GM12878 (cell line): ENCODE data around the gene DNAH9. TPM values are rescaled to one million over a fixed set of nuclear protein-coding genes. Genes with fewer than 3 reads are reported as not detected.

Source experiments
- ATAC-seq: fragments of 200-7000 bp; cut with Tn5 transposase; 3 replicates; pipeline ENCODE4 v1.9.1; 2020; ENCODE audit warnings: mild to moderate bottlenecking, moderate library complexity
- BruUV-seq: library from RNA; stranded (reverse); fragments of 400-500 nt; replicated peaks from 2 replicates; lab custom pipeline; 2021; lab: Mats Ljungman, UMichigan
- CTCF ChIA-PET: fragments of 300-600 bp; sonication (Branson Sonifier 250); formaldehyde crosslinking; extraction: SDS; loops from one replicate; lab custom pipeline; 2021; ENCODE audit warnings: inconsistent platforms; lab: Yijun Ruan, JAX
- POLR2A ChIA-PET: fragments of 350-600 bp; formaldehyde crosslinking; extraction: SDS; loops from one replicate; lab custom pipeline; 2021; ENCODE audit warnings: inconsistent platforms; lab: Charles Lee
- RAD21 ChIA-PET: fragments of 300-600 bp; sonication (Branson Sonifier 250); formaldehyde crosslinking; loops from one replicate; lab custom pipeline; 2023; ENCODE audit warnings: antibody characterized with exemption; ENCODE audit not compliant: unreplicated experiment; lab: Charles Lee
- SMC1A ChIA-PET: fragments of 300-600 bp; sonication (Branson Sonifier 250); formaldehyde crosslinking; loops from one replicate; lab custom pipeline; 2023; ENCODE audit not compliant: unreplicated experiment, uncharacterized antibody; lab: Charles Lee
- DNase-seq: peaks from one replicate; pipeline ENCODE4 v3.0.0-alpha.2; 2011; ENCODE audit warnings: low read depth, low spot score
- FAIRE-seq: peaks from 3 replicates; lab custom pipeline; 2011; peaks lifted over from hg19 to GRCh38; lab: Jason Lieb, UNC
- H2AFZ ChIP-seq: 2 replicates; pipeline ENCODE4 v1.6.0; 2011; ENCODE audit warnings: low read depth, low read length, control low read depth; ENCODE audit not compliant: control insufficient read depth
- H3K27ac ChIP-seq: 2 replicates; pipeline ENCODE4 v1.5.1; 2011; ENCODE audit warnings: control low read depth; ENCODE audit not compliant: control insufficient read depth, insufficient read depth
- H3K27me3 ChIP-seq, 2 experiments: replicated peaks in 1 of 2; 2 replicates each; pipeline versions ENCODE4 v1.6.0 to v1.6.1; 2011; ENCODE audit warnings: low read length in 1 of 2; ENCODE audit not compliant: control insufficient read depth in 2 of 2, insufficient read depth in 2 of 2
- H3K36me3 ChIP-seq, 2 experiments: 2 replicates each; pipeline ENCODE4 v1.5.1; 2011; ENCODE audit warnings: low read length in 1 of 2; ENCODE audit not compliant: control insufficient read depth in 2 of 2, insufficient read depth in 2 of 2
- H3K4me1 ChIP-seq: 2 replicates; pipeline ENCODE4 v1.6.1; 2011; ENCODE audit warnings: mild to moderate bottlenecking, low read length, moderate library complexity, mixed read lengths; ENCODE audit not compliant: control insufficient read depth, insufficient read depth
- H3K4me2 ChIP-seq: 2 replicates; pipeline ENCODE4 v1.6.0; 2011; ENCODE audit warnings: control low read depth; ENCODE audit not compliant: control insufficient read depth, insufficient read depth
- H3K4me3 ChIP-seq: fragments of 200-600 bp; sonication (generic); 2 replicates; pipeline ENCODE4 v1.5.1; 2016
- H3K79me2 ChIP-seq: 2 replicates; pipeline ENCODE4 v1.6.0; 2011; ENCODE audit warnings: low read length; ENCODE audit not compliant: control insufficient read depth, insufficient read depth
- H3K9ac ChIP-seq: 2 replicates; pipeline ENCODE4 v1.8.0; 2011; ENCODE audit warnings: low read length, control low read depth, mixed read lengths; ENCODE audit not compliant: control insufficient read depth, insufficient read depth
- H3K9me3 ChIP-seq: replicated peaks from 3 replicates; pipeline ENCODE4 v1.5.1; 2011; ENCODE audit warnings: mild to moderate bottlenecking, low read length; ENCODE audit not compliant: control insufficient read depth, insufficient read depth
- H4K20me1 ChIP-seq: 2 replicates; pipeline ENCODE4 v1.6.0; 2011; ENCODE audit not compliant: control insufficient read depth, insufficient read depth
- ASH2L ChIP-seq: fragments of 300-600, 200-600 bp; sonication (generic); IDR thresholded peaks from 2 replicates; pipeline ENCODE4 v1.6.1; 2017; ENCODE audit warnings: low read depth, mild to moderate bottlenecking, borderline replicate concordance
- GABPA ChIP-seq: IDR thresholded peaks from 2 replicates; pipeline ENCODE4 v1.6.1; 2014; ENCODE audit warnings: antibody characterized with exemption, low read depth, mild to moderate bottlenecking, inconsistent platforms
- HSF1 ChIP-seq: fragments of 150-350 bp; IDR thresholded peaks from 2 replicates; pipeline ENCODE4 v1.6.1; 2014; ENCODE audit warnings: mild to moderate bottlenecking, low read depth, low read length
- IKZF2 ChIP-seq, 2 experiments: fragments of 450-650 bp; IDR thresholded peaks; 2 replicates each; pipeline ENCODE4 v1.6.1; 2017; ENCODE audit warnings: mild to moderate bottlenecking in 2 of 2, moderate library complexity in 2 of 2
- JUND ChIP-seq: IDR thresholded peaks from 2 replicates; pipeline ENCODE4 v1.6.1; 2012; ENCODE audit warnings: low read depth, mild to moderate bottlenecking, low read length, improper control_type of control experiment, moderate library complexity
- MLLT1 ChIP-seq: fragments of 450-650 bp; IDR thresholded peaks from 2 replicates; pipeline ENCODE4 v1.6.1; 2016; ENCODE audit warnings: mild to moderate bottlenecking
- MTA3 ChIP-seq: IDR thresholded peaks from 2 replicates; pipeline ENCODE4 v1.6.1; 2012; ENCODE audit warnings: low read length, inconsistent platforms, borderline replicate concordance
- NFYA ChIP-seq: IDR thresholded peaks from 2 replicates; pipeline ENCODE4 v1.6.1; 2011; ENCODE audit warnings: low read depth, mild to moderate bottlenecking, low read length, improper control_type of control experiment, borderline replicate concordance
- NR2C1 ChIP-seq: fragments of 450-650 bp; IDR thresholded peaks from 2 replicates; pipeline ENCODE4 v1.6.1; 2017; ENCODE audit warnings: antibody characterized with exemption, mild to moderate bottlenecking, moderate library complexity
- NRF1 ChIP-seq: conservative IDR thresholded peaks from 2 replicates; pipeline ENCODE4 v1.6.1; 2011; ENCODE audit warnings: mild to moderate bottlenecking, low read depth, low read length, improper control_type of control experiment
- PKNOX1 ChIP-seq: fragments of 450-650 bp; IDR thresholded peaks from 2 replicates; pipeline ENCODE4 v1.6.1; 2016; ENCODE audit warnings: mild to moderate bottlenecking
- POLR2AphosphoS5 ChIP-seq: IDR thresholded peaks from 2 replicates; pipeline ENCODE4 v1.6.1; 2011; ENCODE audit warnings: mild to moderate bottlenecking, low read length, inconsistent platforms
- RAD51 ChIP-seq: fragments of 450-650 bp; IDR thresholded peaks from 2 replicates; pipeline ENCODE4 v1.6.1; 2016; ENCODE audit warnings: moderate library complexity, mild to moderate bottlenecking, inconsistent platforms
- RBBP5 ChIP-seq: fragments of 200-600 bp; sonication (generic); conservative IDR thresholded peaks from 2 replicates; pipeline ENCODE4 v1.6.1; 2016
- RFX5 ChIP-seq: IDR thresholded peaks from 2 replicates; pipeline ENCODE4 v1.6.1; 2011; ENCODE audit warnings: low read depth, low read length, improper control_type of control experiment
- SIN3A ChIP-seq: IDR thresholded peaks from 2 replicates; pipeline ENCODE4 v1.6.1; 2012; ENCODE audit warnings: low read depth, low read length, improper control_type of control experiment
- TAF1 ChIP-seq: IDR thresholded peaks from 2 replicates; pipeline ENCODE4 v1.6.1; 2011; ENCODE audit warnings: mild to moderate bottlenecking, low read depth, low read length, borderline replicate concordance
- ZBTB40 ChIP-seq: fragments of 450-650 bp; IDR thresholded peaks from 2 replicates; pipeline ENCODE4 v1.6.1; 2016; ENCODE audit warnings: mild to moderate bottlenecking, moderate library complexity, borderline replicate concordance
- WGBS: methylation state at CpG from one replicate; pipeline ENCODE4 v1.1.6; 2016; ENCODE audit warnings: low lambda C conversion rate; ENCODE audit not compliant: insufficient replicate concordance, insufficient coverage; ENCODE audit errors: missing lambda C conversion rate; 5-methylcytosine and 5-hydroxymethylcytosine counted together
- in situ Hi-C: fragments of 300-500 bp; cut with MboI; formaldehyde crosslinking; loops from 9 replicates; pipeline ENCODE4 v1.14.3; 2018; ENCODE audit warnings: mixed read lengths
- intact Hi-C: fragments of 100-400 bp; cut with micrococcal nuclease; formaldehyde crosslinking; loops from one replicate; pipeline ENCODE4 v1.14.2; 2022; ENCODE audit not compliant: unreplicated experiment
- polyA plus RNA-seq, 11 experiments: library from polyadenylated mRNA; depleted of rRNA in 4 of 11; unstranded in 6 of 11; stranded (reverse) in 5 of 11; fragments of >200 nt; fragmentation: Nextera tagmentation in 4 of 11; fragmentation: Illumina TruSeq in 1 of 11; extraction: Ambion mirVana in 4 of 11; extraction: Trizol in 1 of 11; gene quantifications; 1 replicate in 1 of 11; 2 replicates in 10 of 11; pipeline versions ENCODE4 v1.2.1 to v1.2.3, GENCODE V29; 2011 to 2016; ENCODE audit warnings: inconsistent platforms in 2 of 11, missing spikeins in 2 of 11, low read depth in 1 of 11
- total RNA-seq, 4 experiments: library from RNA; depleted of rRNA in 3 of 4; stranded (reverse); fragments of >200 nt in 3 of 4; fragmentation: Illumina TruSeq in 1 of 4; extraction: Trizol in 1 of 4; gene quantifications; 2 replicates each; pipeline versions ENCODE4 v1.2.1 to v1.2.3, GENCODE V29; 2013 to 2021

The DNAH9 gene
- total and polyA plus RNA-seq, 10 of the 15 experiments (the other 5 are each of a cell fraction or from before 2014, with no cell fraction given) = 0.10 to 0.40 (median 0.19) TPM; not detected in 7

GRCh38 chr17:11917415-11917814 is 319.1 kb downstream of the DNAH9 start:
- no peak for FAIRE-seq
- 21% methylated on average over 5 of the region's 5 CpGs for WGBS
- ChIA-PET POLR2A (no interaction called here), RAD21 (no interaction called here), CTCF (no interaction called here), SMC1A (no interaction called here)
- Histone ChIP-seq H3K9me3 (no peaks in the 10 kb centered on the region; the same call in 2 of the 3 replicates), H3K27me3 (no peaks in the 10 kb centered on the region), H3K36me3 (no peaks in the 10 kb centered on the region), H3K27ac (no peak overlapping the region), H4K20me1 (no peaks in the 10 kb centered on the region), H3K4me3 (no peak overlapping the region), H3K9ac (no peak overlapping the region), H3K4me2 (no peak overlapping the region), H3K4me1 (no peaks in the 10 kb centered on the region), H2AFZ (no peak overlapping the region), H3K79me2 (no peaks in the 10 kb centered on the region)
- no peak for DNase-seq
- in situ Hi-C loops = no loop called here
- TF ChIP-seq PKNOX1 = no peak
- no peak for TF ChIP-seq TAF1
- TF ChIP-seq NR2C1 = no peak
- TF ChIP-seq MLLT1 = no peak
- TF ChIP-seq ZBTB40 = no peak
- TF ChIP-seq MTA3 = no peak
- no peak for TF ChIP-seq POLR2AphosphoS5
- no peak for TF ChIP-seq RFX5
- TF ChIP-seq NRF1 = no peak
- no peak for TF ChIP-seq GABPA
- no peak for TF ChIP-seq HSF1
- no peak for TF ChIP-seq RBBP5
- TF ChIP-seq RAD51 = no peak
- no peak for TF ChIP-seq SIN3A
- TF ChIP-seq JUND = no peak
- TF ChIP-seq IKZF2 (IDR thresholded peaks at IDR 0.05) = no peak
- no peak for TF ChIP-seq NFYA
- no peak for TF ChIP-seq ASH2L
- BruUV-seq = no TSS peak
- intact Hi-C loops = no loop called here
- no peak for ATAC-seq
